HG02884 (cell line): ENCODE measurements around the gene FGF2.

ENCODE experiments used
- ATAC-seq: cut with Tn5 transposase; IDR thresholded peaks from one replicate; pipeline ENCODE4 v1.9.1; 2021; ENCODE audit warnings: mild to moderate bottlenecking, moderate library complexity; ENCODE audit not compliant: unreplicated experiment

Gene FGF2

DNA sequence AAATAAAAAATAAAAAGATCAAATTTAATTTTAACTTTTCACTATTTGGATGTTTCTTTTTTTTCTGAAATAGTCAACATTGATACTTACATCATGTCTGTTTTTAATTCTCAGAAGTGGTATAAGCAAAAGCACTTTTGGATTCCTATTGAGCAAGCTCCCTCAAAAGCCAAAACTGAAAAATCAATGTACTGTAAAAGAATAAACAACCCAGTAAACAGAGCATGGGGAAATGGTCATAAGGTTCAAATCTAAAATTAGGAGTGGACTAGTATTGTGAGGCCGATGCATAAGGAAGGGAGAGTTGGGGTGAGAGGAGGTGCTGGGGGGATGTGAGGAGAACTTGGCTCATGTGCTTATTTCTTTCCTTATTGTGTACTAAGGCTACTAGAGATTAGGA lies 57.9 kb downstream of the FGF2 start:
- ATAC-seq = no peak

DNA sequence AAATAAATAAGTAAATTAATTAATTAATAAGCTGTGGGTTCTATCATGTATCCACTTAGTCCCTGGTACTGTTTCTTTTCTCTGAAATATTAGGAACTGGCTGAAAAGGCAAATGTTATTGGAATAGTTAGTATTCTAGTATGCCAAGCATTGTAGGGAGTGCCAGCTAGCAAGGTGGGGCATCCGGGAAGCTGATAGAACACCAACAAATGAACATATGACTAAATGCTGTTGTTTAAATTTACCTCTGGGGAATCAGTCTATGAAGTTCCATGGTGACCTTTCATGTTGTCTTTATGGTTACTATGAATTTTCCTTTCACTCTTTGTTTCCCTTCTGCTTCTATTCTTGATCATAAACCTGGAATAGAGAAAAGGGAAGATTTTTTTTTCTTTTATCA lies 63.1 kb downstream of the FGF2 start:
- no peak for ATAC-seq

DNA sequence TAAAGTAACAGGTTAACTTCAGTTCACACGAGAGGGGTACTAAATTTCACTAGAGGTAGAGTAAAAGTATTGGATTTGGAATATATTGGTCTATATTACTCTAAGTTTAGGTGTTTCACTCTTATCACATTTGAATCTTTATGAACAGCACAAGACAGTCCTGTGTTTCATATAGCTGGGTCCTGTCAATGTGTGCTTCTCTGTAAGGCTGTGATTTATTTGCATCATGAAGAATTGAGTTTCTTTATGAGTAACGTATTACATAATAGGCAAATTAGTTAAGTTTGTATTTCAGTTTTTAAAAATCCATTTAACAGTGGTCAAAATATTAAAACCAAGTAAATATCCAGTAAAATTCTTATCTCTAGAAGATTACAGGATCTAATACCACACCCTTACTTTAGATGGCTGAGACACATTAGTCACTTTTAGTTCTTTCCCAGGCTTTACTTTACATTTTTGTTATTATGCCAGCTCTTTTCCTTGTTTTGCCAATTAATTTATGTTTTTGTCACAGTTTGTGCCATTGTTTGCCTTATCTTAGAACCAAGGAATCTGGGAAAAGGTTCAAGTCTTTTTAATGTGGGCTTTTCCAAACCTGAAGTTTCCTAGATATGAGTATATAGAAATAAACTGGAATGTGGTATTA lies 63.6 kb downstream of the FGF2 start:
- ATAC-seq = no peak

DNA sequence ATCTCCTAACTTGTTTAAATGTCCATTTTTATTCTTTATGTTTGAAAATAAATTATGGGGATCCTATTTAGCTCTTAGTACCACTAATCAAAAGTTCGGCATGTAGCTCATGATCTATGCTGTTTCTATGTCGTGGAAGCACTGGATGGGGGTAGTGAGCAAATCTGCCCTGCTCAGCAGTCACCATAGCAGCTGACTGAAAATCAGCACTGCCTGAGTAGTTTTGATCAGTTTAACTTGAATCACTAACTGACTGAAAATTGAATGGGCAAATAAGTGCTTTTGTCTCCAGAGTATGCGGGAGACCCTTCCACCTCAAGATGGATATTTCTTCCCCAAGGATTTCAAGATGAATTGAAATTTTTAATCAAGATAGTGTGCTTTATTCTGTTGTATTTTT lies 68.2 kb downstream of the FGF2 start:
- ATAC-seq = no peak

DNA sequence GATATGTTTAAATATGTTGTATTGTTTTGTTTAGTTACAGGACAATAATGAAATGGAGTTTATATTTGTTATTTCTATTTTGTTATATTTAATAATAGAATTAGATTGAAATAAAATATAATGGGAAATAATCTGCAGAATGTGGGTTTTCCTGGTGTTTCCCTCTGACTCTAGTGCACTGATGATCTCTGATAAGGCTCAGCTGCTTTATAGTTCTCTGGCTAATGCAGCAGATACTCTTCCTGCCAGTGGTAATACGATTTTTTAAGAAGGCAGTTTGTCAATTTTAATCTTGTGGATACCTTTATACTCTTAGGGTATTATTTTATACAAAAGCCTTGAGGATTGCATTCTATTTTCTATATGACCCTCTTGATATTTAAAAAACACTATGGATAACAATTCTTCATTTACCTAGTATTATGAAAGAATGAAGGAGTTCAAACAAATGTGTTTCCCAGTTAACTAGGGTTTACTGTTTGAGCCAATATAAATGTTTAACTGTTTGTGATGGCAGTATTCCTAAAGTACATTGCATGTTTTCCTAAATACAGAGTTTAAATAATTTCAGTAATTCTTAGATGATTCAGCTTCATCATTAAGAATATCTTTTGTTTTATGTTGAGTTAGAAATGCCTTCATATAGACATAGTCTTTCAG lies 68.8 kb downstream of the FGF2 start:
- ATAC-seq = no peak

DNA sequence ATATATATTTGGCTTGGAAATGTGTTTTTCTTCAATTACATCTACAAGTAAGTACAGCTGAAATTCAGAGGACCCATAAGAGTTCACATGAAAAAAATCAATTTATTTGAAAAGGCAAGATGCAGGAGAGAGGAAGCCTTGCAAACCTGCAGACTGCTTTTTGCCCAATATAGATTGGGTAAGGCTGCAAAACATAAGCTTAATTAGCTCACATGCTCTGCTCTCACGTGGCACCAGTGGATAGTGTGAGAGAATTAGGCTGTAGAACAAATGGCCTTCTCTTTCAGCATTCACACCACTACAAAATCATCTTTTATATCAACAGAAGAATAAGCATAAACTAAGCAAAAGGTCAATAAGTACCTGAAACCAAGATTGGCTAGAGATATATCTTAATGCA lies 69.6 kb downstream of the FGF2 start:
- no peak for ATAC-seq

DNA sequence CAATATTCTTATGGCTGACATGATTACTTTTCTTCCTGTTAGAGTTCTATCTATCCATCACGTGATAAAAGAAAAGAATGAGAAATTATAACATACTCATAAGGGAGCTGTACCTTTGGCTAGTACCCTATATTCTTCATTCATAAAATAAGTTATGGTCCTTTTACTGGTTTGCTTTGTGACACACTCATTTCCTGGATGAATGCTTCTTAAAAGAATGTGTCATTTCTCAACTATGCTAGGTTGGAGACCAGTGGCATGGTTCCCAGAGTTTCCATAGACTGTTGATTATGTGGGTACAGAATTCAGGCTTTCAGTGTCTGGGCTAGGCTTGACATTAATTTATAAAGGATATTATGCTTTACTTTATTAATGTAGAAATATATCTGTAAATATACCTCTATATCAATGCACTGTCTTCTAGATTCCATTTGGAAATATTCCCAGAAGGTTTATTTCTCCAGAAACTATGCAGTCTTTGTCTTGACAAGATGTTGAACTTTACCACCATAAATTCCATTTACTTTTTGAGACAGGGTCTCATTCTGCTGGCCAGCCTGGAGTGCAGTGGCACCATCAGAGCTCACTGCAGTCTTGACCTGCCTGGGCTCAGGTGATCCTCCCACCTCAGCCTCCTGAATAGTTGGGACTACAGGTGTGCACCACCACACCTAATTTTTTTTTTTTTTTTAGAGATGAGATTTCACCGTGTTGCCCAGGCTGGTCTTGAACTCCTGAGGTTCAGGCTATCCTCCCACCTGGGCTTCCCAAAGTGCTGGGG lies 71.9 kb downstream of the FGF2 start:
- no peak for ATAC-seq

DNA sequence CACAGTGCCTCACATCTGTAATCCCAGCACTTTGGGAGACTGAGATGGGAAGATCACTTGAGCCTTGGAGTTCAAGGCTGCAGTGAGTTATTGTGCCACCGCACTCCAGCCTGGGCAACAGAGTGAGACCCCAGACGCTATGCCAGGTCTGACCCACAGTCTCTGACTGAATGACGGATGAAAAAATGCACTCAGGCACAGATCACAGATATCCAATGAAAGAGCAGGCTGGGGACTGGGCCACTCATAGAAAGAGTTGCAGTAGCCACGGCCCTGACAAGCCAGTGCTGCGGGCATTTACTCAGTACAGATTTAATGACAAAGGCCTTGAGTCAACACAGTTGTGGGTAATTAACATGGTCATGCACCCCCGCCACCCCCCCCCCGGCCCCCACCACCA lies 73.1 kb downstream of the FGF2 start:
- ATAC-seq = no peak

DNA sequence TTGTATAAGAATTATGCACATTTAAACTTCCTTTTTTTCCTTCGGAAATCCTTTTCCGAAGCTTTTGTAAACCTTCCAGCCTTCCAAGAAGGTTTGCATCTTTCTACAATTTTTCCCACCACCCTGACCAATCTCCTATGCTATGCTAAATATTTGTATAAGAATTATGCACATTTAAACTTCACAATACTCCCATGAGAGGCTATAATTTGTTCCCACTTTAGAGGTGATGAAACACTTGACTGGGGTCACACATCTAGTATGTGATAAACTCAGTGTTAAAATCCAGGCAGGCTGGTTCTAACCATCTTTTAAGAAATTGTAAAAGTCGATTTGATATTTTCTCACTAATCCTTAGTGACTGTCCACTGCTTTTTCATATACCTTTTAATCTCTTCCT lies 73.7 kb downstream of the FGF2 start:
- ATAC-seq = no peak

DNA sequence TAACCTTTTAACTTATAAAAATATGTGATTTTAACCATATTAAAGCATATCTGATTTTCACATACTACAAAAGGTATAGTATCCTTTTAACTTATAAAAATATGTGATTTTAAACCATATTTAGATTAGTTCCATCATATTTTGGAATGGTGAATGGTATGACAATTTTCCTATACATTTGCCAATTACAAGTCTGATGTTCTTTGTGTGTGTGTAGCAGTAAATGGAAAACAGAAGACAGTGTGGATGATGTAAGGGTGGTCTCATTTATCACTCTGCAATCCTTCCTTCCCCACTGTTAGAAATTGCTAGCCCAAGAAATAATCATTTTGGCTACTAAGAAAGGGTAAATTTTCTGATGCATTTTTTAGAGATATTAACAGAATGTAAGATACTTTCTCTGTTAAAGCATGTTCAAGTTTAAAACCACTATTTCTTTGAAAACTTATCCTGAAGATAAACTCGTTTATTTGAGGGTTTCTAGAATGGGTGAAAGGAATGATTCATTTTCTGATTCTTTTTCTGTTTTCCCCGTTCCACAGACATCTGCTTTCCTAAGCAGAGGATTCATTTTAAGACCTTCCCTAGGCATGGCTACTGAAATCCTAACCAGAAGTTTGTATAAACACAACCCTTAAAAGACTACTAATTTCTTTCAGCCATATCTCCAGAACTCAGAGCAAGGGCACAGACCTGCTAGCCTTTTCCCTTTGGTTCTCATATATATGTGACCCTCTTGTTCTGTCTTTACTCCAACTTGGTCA lies 74.8 kb downstream of the FGF2 start:
- ATAC-seq = no peak

DNA sequence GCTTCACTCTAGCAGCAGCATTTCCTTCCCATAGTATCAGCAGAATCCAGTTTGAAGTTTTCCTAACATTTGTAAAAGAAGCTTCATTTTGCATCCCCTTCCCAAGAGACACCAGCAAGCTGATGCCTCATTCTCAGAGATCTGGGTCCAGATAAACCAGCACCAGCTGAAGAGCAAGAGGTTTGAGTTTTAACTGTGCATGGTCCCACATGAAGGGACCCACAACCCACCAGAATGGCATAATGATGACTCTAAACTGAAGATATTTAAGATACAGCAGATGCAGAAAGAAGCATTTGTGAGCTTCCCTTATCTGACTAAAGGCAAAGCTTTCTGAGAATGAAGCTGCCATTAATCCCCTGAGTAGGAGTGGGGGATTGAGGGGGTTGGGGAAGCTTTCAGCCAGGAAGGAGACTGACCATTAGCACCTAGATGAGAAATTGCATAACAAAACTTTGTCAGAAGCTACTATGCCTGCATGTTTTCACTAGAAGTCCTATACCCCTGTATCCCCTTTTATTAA lies 77.2 kb downstream of the FGF2 start:
- ATAC-seq = no peak

DNA sequence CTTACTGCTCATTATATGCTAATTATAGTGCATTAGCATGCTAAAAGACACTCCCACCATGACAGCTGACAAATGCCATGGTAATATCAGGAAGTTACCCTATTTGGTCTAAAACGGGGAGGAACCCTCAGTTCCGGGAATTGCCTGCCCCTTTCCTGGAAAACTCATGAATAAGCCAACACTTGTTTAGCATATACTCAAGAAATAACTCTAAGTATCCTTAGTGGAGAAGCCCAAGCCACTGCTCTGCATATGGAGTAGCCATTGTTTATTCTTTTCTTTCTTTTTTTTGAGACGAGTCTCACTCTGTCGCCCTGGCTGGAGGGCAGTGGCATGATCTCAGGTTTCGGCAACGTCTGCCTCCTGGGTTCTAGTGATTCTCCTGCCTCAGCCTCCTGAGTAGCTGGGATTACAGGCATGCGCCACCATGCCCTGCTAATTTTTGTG lies 80.3 kb downstream of the FGF2 start:
- ATAC-seq = no peak

DNA sequence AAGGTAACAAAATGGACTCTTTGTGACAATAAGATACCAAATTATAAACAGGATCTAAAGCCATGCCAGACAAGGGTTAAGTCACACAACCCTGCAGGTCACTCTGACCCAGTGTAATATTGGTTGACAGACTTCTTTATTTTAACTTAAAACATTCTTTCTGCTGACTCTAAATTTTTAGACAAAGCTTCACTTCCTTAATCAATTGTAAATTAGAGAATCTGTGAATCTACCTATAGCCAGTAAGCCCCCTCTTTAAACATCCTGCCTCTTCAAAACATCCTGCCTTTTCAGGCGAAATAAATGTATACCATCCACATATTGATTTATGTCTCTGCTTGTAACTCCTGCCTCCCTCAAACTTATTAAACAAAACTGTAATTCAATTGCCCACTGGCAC lies 81.6 kb downstream of the FGF2 start:
- no peak for ATAC-seq

DNA sequence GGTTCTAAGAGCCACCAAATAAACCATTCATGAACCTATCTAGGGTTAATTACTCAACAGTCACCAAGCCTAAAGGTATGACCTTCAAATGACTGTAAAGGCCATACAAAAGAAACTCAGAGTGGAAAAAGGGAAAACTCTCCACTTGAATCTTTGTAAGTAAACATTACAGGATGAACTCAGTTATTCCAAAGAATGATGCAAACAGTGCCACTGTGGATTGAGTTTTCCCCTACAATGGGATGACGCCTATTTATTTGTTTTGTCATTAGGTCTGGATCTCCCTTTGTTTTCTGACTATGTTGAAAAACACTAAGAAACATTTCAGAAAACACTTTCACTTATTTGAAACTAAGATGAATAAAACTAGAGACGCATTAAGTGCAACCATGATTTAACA lies 83.1 kb downstream of the FGF2 start:
- no peak for ATAC-seq

DNA sequence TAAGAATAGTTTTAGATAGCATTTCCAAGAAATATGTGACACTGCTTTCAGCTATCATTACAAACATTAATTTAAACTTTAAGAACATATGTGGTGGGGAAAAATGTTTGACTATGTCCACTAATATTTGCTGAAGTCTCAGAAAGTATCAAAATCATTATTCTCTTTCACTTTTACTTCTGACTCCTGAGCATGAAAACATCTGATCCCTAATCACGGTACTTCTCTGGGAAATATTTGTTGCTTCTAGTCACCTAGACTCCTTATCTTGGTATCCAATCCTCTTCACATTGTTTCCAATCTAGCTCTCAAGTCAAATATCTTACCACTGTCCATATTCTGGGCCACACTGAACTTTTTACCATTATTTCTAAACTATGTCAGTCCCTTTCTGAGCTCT lies 85.0 kb downstream of the FGF2 start:
- no peak for ATAC-seq

DNA sequence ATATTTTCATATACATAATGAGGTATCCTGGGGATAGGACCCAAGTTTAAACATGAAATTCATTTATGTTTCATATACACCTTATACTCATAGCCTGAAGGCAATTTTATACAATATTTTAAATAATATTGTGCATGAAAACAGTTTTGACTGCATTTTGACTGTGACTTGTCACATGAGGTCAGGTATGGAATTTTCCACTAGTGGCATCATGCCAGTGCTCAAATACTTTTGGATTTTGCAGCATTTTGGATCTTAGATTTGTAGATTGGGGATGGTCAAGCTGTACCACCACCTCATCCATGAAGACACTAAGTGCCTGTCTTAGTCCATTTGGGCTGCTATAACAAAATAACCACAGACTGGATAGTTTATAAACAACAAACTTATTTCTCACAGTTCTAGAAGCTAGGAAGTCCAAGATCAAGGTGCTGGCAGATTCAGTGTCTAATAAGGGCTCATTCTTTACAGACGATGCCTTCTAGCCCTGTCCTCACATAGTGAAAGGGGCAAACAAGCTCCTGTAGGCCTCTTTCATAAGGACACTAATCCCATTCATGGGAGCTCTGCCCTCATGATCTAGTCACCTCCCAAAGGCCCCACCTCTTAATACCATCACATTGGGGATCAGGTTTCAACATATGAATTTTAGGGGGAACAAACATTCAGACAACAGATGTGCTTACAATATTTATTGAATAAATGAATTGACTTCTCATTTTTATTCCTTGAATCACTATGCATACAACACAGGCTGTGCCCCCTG lies 86.4 kb downstream of the FGF2 start:
- ATAC-seq = no peak

DNA sequence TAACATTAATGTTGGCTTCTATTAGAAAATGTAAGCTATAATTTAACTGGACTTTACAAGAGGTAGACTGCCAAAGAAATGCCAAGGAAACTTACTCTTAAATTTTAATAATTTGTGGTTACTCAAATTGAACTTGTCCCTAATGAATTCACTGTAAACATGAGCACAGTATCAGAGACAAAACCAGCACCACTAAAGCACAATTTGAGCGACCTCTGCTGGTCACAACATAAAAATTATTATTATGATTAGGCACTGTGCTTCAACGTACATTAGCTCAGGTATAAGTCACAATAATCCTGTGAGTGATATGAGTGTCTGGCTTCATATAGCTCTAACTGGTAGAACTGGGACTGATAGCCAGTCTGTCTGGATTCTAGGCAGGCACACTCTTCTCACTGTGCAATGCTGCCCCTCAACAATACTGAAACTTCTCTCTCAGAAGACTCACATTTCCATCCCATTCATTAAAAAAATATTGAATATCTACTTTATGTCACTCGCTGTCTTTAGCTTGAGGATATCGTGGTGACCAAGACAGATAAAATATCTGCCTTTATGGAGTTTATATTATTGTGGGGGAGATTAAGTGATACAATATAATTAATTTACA lies 87.8 kb downstream of the FGF2 start:
- peak; percentile 97 for ATAC-seq

DNA sequence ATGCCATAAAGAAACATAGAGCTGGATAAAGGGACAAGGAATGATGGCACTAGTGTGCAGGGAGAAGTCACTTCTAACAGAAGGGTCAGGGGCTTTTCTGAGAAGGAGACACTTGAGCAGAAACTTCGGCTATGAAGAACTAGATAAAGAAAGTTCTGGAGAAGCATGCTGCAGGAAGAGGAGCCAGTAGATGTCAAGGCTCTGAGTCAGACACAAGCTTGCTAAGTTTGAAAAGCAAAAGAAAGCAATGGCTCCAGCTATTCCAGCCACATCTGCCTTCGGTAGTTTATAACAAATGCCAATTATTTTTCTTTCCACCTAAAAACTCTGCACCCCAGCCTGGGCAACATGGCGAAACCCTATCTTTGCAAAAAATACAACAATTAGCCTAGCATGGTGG lies 88.3 kb downstream of the FGF2 start:
- ATAC-seq = no peak

DNA sequence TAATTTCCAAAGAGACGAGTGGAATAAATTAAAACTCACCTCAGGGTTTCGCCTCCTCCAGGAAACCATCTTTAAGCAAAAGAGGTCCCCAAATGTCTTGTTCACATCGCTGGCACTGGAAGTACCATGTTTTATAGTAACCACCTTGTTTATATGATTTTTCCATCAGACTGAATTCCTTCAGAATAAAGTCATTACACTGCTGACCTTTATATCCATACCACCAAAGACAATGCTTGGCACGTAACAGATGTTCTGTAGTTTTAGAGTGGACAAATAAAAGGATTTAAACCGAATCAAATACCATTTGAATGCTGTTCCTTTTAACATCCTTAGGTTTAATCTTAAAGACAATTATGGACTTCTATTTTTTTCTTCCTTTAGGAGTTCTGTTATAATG lies 91.1 kb downstream of the FGF2 start:
- no peak for ATAC-seq

DNA sequence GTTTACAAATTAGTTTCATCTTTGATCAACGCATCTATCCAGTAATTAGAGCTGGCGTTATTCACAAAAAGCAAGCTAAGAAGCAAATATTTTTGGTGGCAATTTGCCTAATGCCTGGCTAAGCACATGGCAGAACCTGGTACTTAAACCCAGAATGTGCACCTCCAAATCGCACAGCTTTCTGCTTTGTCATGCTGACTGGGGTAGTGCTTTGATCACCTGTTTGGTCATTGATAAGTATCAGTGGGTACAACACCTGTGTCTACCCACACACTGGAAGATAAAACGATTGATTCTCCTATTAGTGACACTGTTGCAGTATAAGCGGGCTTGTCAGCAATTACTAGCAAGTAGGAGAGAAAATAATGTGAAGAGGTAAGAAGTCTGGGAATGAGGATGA lies 93.8 kb downstream of the FGF2 start:
- no peak for ATAC-seq
